ENCODE data around the gene IL1RAPL1.

The IL1RAPL1 gene

DNA sequence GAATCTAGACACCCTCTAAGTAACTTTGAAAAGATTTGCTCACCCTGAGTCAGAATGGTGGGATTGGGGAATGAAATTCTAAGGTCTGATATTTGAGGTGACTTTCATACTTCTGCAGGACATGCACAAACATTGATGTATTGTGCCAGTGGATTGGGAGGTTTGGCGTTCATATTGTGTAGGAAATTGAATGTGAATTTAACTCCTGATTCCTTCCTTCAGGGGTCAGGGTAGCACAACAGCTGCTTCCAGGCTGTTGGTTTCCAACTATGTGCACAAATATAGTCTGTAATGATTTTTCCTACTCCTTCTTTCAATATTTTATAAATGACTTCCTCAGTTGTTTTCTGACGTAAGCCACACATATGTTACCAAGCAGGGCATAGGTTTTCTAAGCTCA is 3.1 kb downstream of the IL1RAPL1 start:
- TF ChIP-seq, protein P1, sequence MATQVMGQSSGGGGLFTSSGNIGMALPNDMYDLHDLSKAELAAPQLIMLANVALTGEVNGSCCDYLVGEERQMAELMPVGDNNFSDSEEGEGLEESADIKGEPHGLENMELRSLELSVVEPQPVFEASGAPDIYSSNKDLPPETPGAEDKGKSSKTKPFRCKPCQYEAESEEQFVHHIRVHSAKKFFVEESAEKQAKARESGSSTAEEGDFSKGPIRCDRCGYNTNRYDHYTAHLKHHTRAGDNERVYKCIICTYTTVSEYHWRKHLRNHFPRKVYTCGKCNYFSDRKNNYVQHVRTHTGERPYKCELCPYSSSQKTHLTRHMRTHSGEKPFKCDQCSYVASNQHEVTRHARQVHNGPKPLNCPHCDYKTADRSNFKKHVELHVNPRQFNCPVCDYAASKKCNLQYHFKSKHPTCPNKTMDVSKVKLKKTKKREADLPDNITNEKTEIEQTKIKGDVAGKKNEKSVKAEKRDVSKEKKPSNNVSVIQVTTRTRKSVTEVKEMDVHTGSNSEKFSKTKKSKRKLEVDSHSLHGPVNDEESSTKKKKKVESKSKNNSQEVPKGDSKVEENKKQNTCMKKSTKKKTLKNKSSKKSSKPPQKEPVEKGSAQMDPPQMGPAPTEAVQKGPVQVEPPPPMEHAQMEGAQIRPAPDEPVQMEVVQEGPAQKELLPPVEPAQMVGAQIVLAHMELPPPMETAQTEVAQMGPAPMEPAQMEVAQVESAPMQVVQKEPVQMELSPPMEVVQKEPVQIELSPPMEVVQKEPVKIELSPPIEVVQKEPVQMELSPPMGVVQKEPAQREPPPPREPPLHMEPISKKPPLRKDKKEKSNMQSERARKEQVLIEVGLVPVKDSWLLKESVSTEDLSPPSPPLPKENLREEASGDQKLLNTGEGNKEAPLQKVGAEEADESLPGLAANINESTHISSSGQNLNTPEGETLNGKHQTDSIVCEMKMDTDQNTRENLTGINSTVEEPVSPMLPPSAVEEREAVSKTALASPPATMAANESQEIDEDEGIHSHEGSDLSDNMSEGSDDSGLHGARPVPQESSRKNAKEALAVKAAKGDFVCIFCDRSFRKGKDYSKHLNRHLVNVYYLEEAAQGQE (IDR thresholded peaks at IDR 0.05; ENCODE audit: insufficient read depth in 1 of 2, low read depth in 2 of 2, low read length in 2 of 2) = no peak
- TF ChIP-seq TAF1 (IDR thresholded peaks at IDR 0.05; ENCODE audit: borderline replicate concordance, insufficient read depth, low read length) (no peak), FOXP2 (optimal IDR thresholded peaks at IDR 0.05; ENCODE audit: borderline replicate concordance, extremely low read depth, extremely low read length, insufficient read depth) (no peak), POLR2AphosphoS5 (IDR thresholded peaks at IDR 0.05; ENCODE audit: low read depth, low read length) (no peak), SIN3A (IDR thresholded peaks at IDR 0.05; ENCODE audit: borderline replicate concordance, insufficient read depth, low read length) (no peak)

DNA sequence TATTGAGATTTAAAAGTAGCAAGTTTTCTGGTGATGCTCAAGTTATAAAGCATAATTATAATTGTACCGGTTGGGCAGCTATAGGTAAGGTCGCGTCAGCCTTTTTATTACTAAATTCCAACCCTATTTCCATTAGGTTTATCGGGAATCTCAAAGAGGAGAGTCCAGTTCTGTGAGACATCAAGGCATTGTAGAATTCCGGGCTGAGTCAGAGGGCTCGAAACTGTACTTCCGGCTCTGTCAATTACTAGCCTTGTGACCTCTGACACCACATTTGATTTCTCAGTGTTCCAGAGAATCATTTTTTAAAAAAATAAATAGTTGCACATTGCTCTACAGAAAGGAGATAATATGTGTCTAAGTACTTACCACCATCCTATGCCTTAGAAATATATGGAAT is 4.3 kb downstream of the IL1RAPL1 start:
- no peak for TF ChIP-seq SIN3A (IDR thresholded peaks at IDR 0.05; ENCODE audit: borderline replicate concordance, insufficient read depth, low read length)
- no peak for TF ChIP-seq POLR2AphosphoS5 (IDR thresholded peaks at IDR 0.05; ENCODE audit: low read depth, low read length)
- TF ChIP-seq TAF1 (IDR thresholded peaks at IDR 0.05; ENCODE audit: borderline replicate concordance, insufficient read depth, low read length) = no peak
- no peak for TF ChIP-seq FOXP2 (optimal IDR thresholded peaks at IDR 0.05; ENCODE audit: borderline replicate concordance, extremely low read depth, extremely low read length, insufficient read depth)
- TF ChIP-seq, protein P1 (IDR thresholded peaks at IDR 0.05; ENCODE audit: insufficient read depth in 1 of 2, low read depth in 2 of 2, low read length in 2 of 2) = no peak

DNA sequence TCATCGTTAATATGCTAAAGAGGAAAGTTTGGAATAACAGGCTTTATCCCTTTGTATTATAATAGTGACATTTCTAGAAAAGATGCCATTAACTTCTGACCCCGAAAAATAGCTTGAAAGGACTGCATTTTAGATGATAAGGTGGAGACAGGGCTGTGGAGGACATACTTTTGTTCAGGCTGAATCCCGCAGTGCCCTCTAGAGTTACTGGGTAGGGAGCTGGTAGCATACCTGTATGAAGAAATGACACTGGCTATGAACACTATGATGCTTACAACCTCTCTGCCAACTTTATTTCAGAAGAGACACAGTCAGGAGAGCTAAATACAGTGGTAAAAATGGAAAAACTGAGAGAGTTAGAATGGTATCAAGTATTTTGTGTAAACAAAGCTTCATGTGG is 8.1 kb downstream of the IL1RAPL1 start:
- TF ChIP-seq SIN3A (IDR thresholded peaks at IDR 0.05; ENCODE audit: borderline replicate concordance, insufficient read depth, low read length) = no peak
- TF ChIP-seq POLR2AphosphoS5 (IDR thresholded peaks at IDR 0.05; ENCODE audit: low read depth, low read length) = no peak
- TF ChIP-seq, protein P1 (IDR thresholded peaks at IDR 0.05; ENCODE audit: insufficient read depth in 1 of 2, low read depth in 2 of 2, low read length in 2 of 2) = no peak
- TF ChIP-seq TAF1 (IDR thresholded peaks at IDR 0.05; ENCODE audit: borderline replicate concordance, insufficient read depth, low read length) = no peak
- no peak for TF ChIP-seq FOXP2 (optimal IDR thresholded peaks at IDR 0.05; ENCODE audit: borderline replicate concordance, extremely low read depth, extremely low read length, insufficient read depth)

DNA sequence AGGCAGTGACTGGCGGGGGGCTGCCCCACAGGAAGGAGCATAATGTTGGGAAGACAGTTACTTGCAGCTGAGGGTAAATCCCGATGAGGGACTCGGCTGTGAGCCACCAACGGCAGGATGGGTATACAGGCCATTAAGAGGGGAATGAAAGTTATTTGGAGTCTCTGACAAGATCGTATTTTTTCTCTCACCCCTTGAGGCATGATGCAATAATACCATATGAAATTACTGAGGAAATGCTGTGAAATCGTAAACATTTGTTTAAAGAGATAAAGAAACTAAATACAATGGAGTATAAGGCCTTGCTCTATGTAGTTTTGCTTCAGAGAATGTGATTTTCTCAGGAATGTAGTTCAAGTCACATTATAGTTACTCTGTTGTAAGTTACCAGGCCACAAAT is 12.7 kb downstream of the IL1RAPL1 start:
- TF ChIP-seq, protein P1 (IDR thresholded peaks at IDR 0.05; ENCODE audit: insufficient read depth in 1 of 2, low read depth in 2 of 2, low read length in 2 of 2) = no peak
- no peak for TF ChIP-seq SIN3A (IDR thresholded peaks at IDR 0.05; ENCODE audit: borderline replicate concordance, insufficient read depth, low read length)
- no peak for TF ChIP-seq POLR2AphosphoS5 (IDR thresholded peaks at IDR 0.05; ENCODE audit: low read depth, low read length)
- TF ChIP-seq TAF1 (IDR thresholded peaks at IDR 0.05; ENCODE audit: borderline replicate concordance, insufficient read depth, low read length) = no peak
- TF ChIP-seq FOXP2 (optimal IDR thresholded peaks at IDR 0.05; ENCODE audit: borderline replicate concordance, extremely low read depth, extremely low read length, insufficient read depth) = no peak

DNA sequence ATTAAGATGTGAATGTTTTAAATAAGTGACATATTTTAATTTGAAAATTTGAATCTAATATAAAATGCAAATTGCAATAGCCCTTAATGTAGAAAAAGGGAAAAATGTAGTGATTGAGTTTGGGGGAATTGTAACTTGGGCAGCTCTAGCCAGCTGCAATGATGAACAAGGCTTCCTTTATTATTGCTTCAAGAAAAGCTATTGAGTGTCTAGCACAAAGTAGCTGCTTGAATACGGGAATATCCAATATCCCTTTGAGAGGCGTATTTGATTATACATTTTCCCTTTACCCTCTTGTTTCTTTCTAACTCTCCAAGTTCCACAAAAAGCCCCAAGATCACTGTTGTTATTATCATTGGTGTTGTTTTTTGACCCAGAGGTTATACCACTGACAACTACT is 21.8 kb downstream of the IL1RAPL1 start:
- TF ChIP-seq, protein P1 (IDR thresholded peaks at IDR 0.05; ENCODE audit: insufficient read depth in 1 of 2, low read depth in 2 of 2, low read length in 2 of 2) = no peak
- TF ChIP-seq SIN3A (IDR thresholded peaks at IDR 0.05; ENCODE audit: borderline replicate concordance, insufficient read depth, low read length) = no peak
- TF ChIP-seq TAF1 (IDR thresholded peaks at IDR 0.05; ENCODE audit: borderline replicate concordance, insufficient read depth, low read length) = no peak
- no peak for TF ChIP-seq POLR2AphosphoS5 (IDR thresholded peaks at IDR 0.05; ENCODE audit: low read depth, low read length)
- TF ChIP-seq FOXP2 (optimal IDR thresholded peaks at IDR 0.05; ENCODE audit: borderline replicate concordance, extremely low read depth, extremely low read length, insufficient read depth) = no peak

All from PFSK-1 (cell line).